CD4-positive, alpha-beta T cell treated with Interleukin-2 at 100 ng/mL for 4 hours (primary cell): ENCODE data around the gene ANKS1A.

Source experiments
- DNase-seq: peaks from one replicate; pipeline ENCODE4 v3.0.0-alpha.2; 2020; ENCODE audit warnings: low spot score

ANKS1A gene

GRCh38 chr6:35043381-35044130, 154.5 kb downstream of the ANKS1A start:
- no peak for DNase-seq

GRCh38 chr6:35044145-35044745, 155.2 kb downstream of the ANKS1A start:
- no peak for DNase-seq

GRCh38 chr6:35044761-35045421, 155.8 kb downstream of the ANKS1A start:
- DNase-seq: no peak

GRCh38 chr6:35046103-35046502, 157.0 kb downstream of the ANKS1A start:
- DNase-seq: no peak

GRCh38 chr6:35046862-35047261, 157.8 kb downstream of the ANKS1A start:
- no peak for DNase-seq

GRCh38 chr6:35047265-35048011, 158.4 kb downstream of the ANKS1A start:
- no peak for DNase-seq

GRCh38 chr6:35048031-35048613, 159.1 kb downstream of the ANKS1A start:
- no peak for DNase-seq

GRCh38 chr6:35048631-35049083, 159.6 kb downstream of the ANKS1A start:
- peak; percentile 4 for DNase-seq

GRCh38 chr6:35049156-35049735, 160.2 kb downstream of the ANKS1A start:
- no peak for DNase-seq

GRCh38 chr6:35049900-35050756, 161.1 kb downstream of the ANKS1A start:
- no peak for DNase-seq

GRCh38 chr6:35050757-35051330, 161.8 kb downstream of the ANKS1A start:
- no peak for DNase-seq

- DNase-seq: no peak
Measured at GRCh38 chr6:35051396-35051795, 162.3 kb downstream of the ANKS1A start.

GRCh38 chr6:35051997-35052583, 163.0 kb downstream of the ANKS1A start:
- DNase-seq: no peak

- DNase-seq: no peak
Measured at GRCh38 chr6:35052694-35053565, 163.9 kb downstream of the ANKS1A start.

GRCh38 chr6:35053701-35054100, 164.6 kb downstream of the ANKS1A start:
- DNase-seq: no peak

- no peak for DNase-seq
Measured at GRCh38 chr6:35054106-35054742, 165.2 kb downstream of the ANKS1A start.

- no peak for DNase-seq
Measured at GRCh38 chr6:35054743-35055130, 165.7 kb downstream of the ANKS1A start.

GRCh38 chr6:35055891-35056290, 166.8 kb downstream of the ANKS1A start:
- no peak for DNase-seq
